HG03432 (cell line): ENCODE data around the gene KIAA1328.
"Not testable (repeated sequence)": the region's sequence is repeated elsewhere in the genome, so short reads cannot be mapped to it uniquely, and the experiment has no call there.

Source experiments
- ATAC-seq: cut with Tn5 transposase; IDR thresholded peaks from one replicate; pipeline ENCODE4 v1.9.1; 2021; ENCODE audit warnings: mild to moderate bottlenecking, moderate library complexity; ENCODE audit not compliant: unreplicated experiment

Gene KIAA1328

DNA sequence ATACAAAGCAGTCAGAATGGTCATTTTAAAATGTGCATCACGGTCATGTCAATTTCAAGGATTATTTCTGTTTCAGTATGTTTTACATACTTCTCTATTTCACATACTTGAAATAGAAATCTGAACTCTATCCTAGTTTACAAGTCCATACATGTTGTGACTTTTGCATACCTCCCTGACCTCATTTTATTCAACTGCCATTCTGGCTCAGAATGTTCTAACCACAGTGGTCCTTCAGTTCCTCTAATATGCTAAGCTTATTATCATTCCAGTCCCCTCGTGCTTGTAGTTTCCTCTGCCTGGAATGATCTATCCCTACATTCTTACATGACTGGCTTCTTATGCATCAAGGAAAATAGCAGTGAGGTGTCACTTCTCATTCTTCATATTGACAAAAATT, 295.6 kb downstream of the KIAA1328 start:
- ATAC-seq = peak; percentile 65

GRCh38 chr18:37135177-37135576, 306.2 kb downstream of the KIAA1328 start:
- ATAC-seq = no peak

DNA sequence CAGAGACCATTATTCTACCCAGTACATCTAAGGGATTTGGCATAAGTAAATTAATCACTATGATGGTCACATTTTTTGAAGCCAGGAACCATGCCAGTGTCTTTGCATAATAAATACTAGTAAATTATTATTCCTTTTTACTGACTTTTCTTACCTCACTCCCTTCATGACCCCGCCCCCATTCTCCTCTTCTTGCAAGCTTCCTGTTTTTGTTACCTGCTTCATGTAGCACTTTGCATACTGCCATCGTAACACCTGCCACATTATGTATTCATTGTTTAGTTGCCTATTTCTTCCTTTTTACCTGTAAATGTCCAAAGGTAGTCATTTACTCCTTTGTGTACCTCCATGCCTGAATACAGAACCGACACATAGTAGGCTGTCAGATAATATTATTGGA, 309.5 kb downstream of the KIAA1328 start:
- no peak for ATAC-seq

GRCh38 chr18:37139876-37140275, 310.9 kb downstream of the KIAA1328 start:
- ATAC-seq = no peak

DNA sequence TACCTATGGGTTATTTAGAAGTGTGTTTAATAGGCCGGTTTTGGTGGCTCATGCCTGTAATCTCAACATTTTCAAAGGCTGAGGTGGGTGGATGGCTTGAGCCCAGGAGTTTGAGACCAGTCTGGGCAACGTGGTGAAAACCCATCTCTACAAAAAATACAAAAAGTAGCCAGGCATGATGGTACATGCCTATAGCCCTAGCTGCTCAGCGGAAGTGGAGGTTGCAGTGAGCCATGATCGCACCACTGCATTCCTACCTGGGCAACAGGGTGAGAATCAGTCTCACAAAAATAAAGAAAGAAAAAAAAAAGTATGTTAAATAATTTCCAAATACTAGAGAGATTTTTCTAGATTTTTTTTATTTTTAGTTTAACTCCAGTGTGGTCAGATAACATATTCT, 316.0 kb downstream of the KIAA1328 start:
- ATAC-seq = no peak

DNA sequence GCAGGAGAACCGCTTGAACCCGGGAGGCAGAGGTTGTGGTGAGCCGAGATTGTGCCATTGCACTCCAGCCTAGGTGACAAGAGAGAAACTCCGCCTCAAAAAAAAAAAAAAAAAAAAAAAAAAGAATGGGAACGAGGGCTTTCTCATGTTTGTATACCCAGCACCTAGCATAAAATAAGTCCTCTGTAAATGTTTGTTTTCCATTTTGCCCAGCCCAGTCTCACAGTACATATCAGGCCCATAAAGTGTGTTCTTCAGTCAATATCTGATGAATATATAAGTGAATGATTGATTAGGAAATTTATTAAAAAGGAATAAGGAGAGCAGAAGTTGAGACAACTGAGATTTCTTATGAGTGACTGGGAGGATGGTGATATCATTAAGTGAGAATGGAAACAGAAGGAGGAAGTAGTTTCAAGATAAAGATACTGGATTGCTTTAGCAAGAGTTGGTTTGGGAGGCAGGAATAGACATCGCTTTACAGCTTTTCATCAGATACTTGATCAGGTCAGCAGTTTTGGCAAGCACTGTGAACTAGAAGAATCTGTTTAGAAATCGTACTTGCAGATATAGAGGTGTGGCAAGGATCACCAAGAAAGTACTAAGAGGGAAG, 327.5 kb downstream of the KIAA1328 start:
- ATAC-seq = no peak

GRCh38 chr18:37160038-37160820, 331.3 kb downstream of the KIAA1328 start:
- ATAC-seq = no peak

DNA sequence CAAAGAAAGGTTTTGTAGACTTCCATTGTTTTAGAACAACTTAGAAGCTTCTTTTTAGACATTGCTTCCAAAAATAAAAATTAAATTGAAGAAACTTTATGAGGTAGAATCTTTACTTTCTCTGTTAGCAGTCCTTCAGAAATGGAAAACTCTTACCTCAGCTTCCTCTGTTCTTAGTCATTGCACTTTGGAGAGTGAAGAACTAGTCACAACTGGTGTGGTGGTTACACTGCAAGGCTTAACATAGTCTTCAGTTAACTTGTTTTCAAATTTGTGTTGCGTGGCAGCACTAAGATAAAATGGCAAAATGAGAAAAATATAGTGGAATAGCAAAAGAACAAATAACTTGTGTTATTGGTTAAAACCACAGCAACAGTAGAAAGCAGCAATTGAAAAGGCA, 332.6 kb downstream of the KIAA1328 start:
- ATAC-seq = no peak

DNA sequence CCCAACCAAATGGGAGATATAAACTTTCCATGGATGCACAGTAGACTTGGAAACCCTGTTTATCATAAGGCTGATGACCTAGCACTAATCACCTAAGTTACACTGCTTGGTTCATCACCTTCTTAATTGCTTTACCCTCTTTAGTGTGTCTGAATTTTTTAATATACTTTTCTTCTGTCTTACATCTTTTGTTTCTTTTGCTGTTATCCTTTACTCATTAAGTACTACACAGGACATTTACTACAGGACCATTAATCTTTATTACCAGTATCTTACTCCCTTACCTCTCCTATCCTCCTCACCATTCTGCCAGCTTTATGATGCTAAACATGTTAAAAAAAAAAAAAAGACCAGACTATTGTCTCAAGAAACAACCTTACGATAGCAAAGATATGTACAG, 333.6 kb downstream of the KIAA1328 start:
- ATAC-seq = no peak

GRCh38 chr18:37163119-37163518, 334.2 kb downstream of the KIAA1328 start:
- ATAC-seq = no peak

GRCh38 chr18:37166491-37166890, 337.6 kb downstream of the KIAA1328 start:
- ATAC-seq = no peak

DNA sequence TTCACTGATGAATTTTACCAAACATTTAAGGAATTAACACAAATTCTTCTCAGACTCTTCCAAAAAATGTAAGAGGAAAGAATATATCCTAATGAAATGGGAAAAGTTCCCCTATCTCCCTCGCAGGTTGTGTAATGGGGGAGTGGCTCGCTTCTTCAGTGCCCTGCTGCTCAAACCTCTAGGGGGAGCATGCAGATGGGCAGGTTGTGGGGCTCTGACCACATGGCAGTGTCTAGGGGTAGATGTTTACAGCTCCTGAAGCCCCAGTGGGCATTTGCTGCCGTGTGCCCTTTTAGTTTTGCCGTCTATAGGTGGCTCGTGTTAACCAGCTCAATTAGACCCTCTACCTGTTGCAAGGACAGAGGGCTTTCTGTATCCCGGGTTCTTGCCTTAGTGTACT, 338.0 kb downstream of the KIAA1328 start:
- ATAC-seq = not testable (repeated sequence)

DNA sequence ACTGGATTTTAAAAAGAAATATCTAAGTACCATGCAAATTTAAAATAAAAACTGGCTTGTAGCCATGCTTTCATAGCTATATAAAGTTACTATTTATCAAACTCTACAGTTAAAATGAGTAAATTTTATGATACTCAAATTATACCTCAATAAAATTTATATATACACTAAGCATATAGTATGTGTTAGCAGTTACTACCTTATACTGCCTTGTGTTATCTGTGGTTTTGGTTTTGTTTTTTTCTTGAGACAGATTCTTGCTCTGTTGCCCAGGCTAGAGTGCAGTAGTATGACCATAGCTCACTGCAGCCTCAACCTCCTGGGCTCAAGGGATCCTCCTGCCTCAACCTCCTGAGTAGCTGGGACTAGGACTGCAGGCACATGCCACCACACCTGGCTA, 342.1 kb downstream of the KIAA1328 start:
- ATAC-seq = no peak

DNA sequence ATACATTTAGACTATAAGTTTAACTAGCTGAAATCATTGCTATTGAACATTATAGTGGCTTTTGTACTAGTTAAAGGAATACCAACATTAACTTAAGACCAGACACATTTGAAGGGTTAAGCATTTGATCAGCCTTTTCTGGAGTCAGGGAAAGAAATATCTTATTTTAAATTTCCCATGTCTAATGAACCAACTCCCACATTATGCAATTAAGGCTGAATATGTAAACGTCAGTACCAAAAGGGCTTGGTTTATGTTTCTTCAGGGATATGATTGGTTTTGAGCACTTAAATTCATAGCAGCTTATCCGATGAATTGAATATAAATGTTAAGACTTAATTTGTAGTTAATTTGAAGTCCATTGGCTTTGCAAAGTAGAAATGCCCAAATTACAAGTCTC, 344.5 kb downstream of the KIAA1328 start:
- ATAC-seq = no peak

- no peak for ATAC-seq
These were observed 347.0 kb downstream of the KIAA1328 start for GRCh38 chr18:37175727-37176620.

DNA sequence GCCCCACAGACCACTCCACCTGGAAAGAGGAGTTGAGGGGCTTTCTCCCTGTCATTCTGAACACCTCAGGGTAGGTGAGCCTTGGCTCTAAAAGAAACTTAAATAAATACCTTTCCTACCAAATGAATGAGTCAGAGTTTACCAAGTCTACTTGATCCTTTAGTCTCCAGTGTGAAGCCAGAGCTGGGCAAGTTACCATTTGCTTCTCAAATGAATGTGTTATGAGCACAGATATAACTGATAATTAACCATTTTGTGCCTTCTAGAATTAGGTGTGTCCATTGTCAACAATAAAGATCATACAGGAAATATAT, 347.7 kb downstream of the KIAA1328 start:
- ATAC-seq = no peak

DNA sequence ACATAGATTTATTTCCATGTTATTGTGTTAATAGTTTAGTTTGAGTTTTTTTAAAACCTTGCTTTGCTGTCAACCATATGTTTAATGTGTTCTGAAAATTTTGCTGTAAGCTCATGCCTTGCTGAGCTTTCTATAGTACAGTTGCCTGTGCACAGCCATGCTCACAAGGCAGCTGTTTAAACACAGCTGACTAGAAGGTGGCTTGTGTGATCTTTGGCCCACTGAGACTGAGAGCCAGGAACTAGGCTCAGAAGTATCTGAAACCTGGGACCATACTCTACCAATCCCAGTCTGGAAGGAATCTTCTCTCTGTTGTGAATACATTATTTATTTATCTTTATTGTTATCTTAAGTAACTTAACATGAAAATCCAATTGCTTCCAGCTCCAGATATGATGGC, 350.5 kb downstream of the KIAA1328 start:
- ATAC-seq = no peak

GRCh38 chr18:37180086-37180485, 351.2 kb downstream of the KIAA1328 start:
- no peak for ATAC-seq

GRCh38 chr18:37182340-37183135, 353.6 kb downstream of the KIAA1328 start:
- ATAC-seq = no peak

DNA sequence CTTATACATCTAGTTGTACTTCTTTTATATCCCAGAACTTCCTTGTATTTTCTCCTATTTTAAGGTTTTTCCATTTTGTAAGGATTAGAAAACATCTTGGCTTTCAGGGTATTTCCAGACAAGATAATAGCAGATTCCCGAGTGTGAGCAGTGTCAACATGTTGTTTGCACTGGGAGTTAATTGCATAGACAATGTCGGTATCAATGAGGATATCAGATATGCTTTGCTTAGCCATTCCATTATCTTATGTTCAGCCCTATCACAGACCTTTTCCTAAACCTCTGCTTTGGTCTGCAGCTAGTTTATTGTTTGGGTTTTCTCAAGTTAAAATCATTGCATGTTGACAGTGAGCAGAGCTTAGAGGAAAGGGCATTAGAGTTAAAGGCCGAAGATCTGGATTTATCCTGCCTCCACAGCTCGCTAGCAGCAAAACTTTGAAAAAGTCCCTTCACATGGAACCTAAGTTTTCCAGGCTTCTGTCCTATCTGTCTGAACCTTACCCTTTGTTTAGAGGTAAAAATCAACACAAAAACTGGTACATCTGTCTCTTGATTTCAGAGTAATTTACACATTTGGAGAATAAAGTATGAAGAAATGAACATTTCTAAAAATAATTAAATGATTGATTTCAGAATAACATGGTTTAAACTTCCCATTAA, 355.4 kb downstream of the KIAA1328 start:
- no peak for ATAC-seq
